MM.1S (cell line): Measurements from ENCODE around the gene CAB39L.

Source experiments
- DNase-seq: peaks from one replicate; pipeline ENCODE4 v3.0.0-alpha.2; 2015
- H2AFZ ChIP-seq: fragments of 300-600 bp; sonication (generic); 2 replicates; pipeline ENCODE4 v1.6.0; 2016; ENCODE audit warnings: antibody characterized with exemption, low read length
- H3F3A ChIP-seq: fragments of 300-600 bp; sonication (generic); 2 replicates; pipeline ENCODE4 v1.6.1; 2016; ENCODE audit warnings: mild to moderate bottlenecking, antibody characterized with exemption, low read length, moderate library complexity, mixed read lengths; ENCODE audit not compliant: insufficient read depth
- H3K27ac ChIP-seq: fragments of 300-600 bp; sonication (generic); 2 replicates; pipeline ENCODE4 v1.5.1; 2016; ENCODE audit warnings: mild to moderate bottlenecking, low read length
- H3K27me3 ChIP-seq: fragments of 300-600 bp; sonication (generic); replicated peaks from 2 replicates; pipeline ENCODE4 v1.6.0; 2016; ENCODE audit warnings: low read length; ENCODE audit not compliant: insufficient read depth
- H3K36me3 ChIP-seq: fragments of 300-600 bp; sonication (generic); replicated peaks from 2 replicates; pipeline ENCODE4 v1.6.1; 2016; ENCODE audit warnings: mild to moderate bottlenecking, low read length, mixed read lengths; ENCODE audit not compliant: insufficient read depth
- H3K4me1 ChIP-seq: fragments of 300-600 bp; sonication (generic); 2 replicates; pipeline ENCODE4 v1.6.1; 2016; ENCODE audit warnings: low read length, mixed read lengths
- H3K4me2 ChIP-seq: fragments of 300-600 bp; sonication (generic); 2 replicates; pipeline ENCODE4 v1.6.0; 2016; ENCODE audit warnings: low read depth, low read length
- H3K4me3 ChIP-seq: fragments of 300-600 bp; sonication (generic); 2 replicates; pipeline ENCODE4 v1.5.1; 2016; ENCODE audit warnings: low read length, mixed read lengths
- H3K79me2 ChIP-seq: fragments of 300-600 bp; sonication (generic); 2 replicates; pipeline ENCODE4 v1.6.1; 2016; ENCODE audit warnings: mixed run types, low read length, mixed read lengths
- H3K9ac ChIP-seq: fragments of 300-600 bp; sonication (generic); 2 replicates; pipeline ENCODE4 v1.6.1; 2016; ENCODE audit warnings: low read length, mixed read lengths
- H3K9me2 ChIP-seq: fragments of 300-600 bp; sonication (generic); replicated peaks from 2 replicates; pipeline ENCODE4 v1.6.1; 2016; ENCODE audit warnings: mild to moderate bottlenecking, low read length, mixed read lengths; ENCODE audit not compliant: insufficient read depth
- H3K9me3 ChIP-seq: fragments of 300-600 bp; sonication (generic); replicated peaks from 2 replicates; pipeline ENCODE4 v1.6.1; 2016; ENCODE audit warnings: mild to moderate bottlenecking, low read length, mixed read lengths; ENCODE audit not compliant: insufficient read depth
- H4K20me1 ChIP-seq: fragments of 300-600 bp; sonication (generic); 2 replicates; pipeline ENCODE4 v1.6.1; 2016; ENCODE audit warnings: mild to moderate bottlenecking, low read length, moderate library complexity, mixed read lengths; ENCODE audit not compliant: insufficient read depth
- EZH2 ChIP-seq: fragments of 300-600 bp; sonication (generic); optimal IDR thresholded peaks from 2 replicates; pipeline ENCODE3; 2017; ENCODE audit warnings: low read depth, mild to moderate bottlenecking, antibody characterized with exemption, low read length, mixed read lengths
- EZH2phosphoT487 ChIP-seq: fragments of 300-600 bp; sonication (generic); IDR thresholded peaks from 2 replicates; pipeline ENCODE4 v1.6.1; 2018; ENCODE audit warnings: antibody characterized with exemption, low read length
- TF ChIP-seq, protein P1 (sequence below): fragments of 300-600 bp; sonication (generic); IDR thresholded peaks from 2 replicates; pipeline ENCODE4 v1.5.1; 2016; ENCODE audit warnings: antibody characterized with exemption, low read length, mixed read lengths

CAB39L gene

GRCh38 chr13:49300739-49301589 is 142.9 kb downstream of the CAB39L start:
- no peak overlapping the region for H3K27ac ChIP-seq
- no peaks in the 10 kb centered on the region for H4K20me1 ChIP-seq
- H3K9me2 ChIP-seq: no peaks in the 10 kb centered on the region
- peak overlapping the region; percentile 21; the same call in 1 of the 2 replicates for H3K9ac ChIP-seq
- no peaks in the 10 kb centered on the region for H3K4me1 ChIP-seq
- peak overlapping the region; percentile 70 for H2AFZ ChIP-seq
- H3K27me3 ChIP-seq: no peaks in the 10 kb centered on the region
- peak overlapping the region; percentile 43; the same call in 1 of the 2 replicates for H3K4me3 ChIP-seq
- TF ChIP-seq EZH2 (no peak), EZH2phosphoT487 (no peak)
- TF ChIP-seq, protein P1, sequence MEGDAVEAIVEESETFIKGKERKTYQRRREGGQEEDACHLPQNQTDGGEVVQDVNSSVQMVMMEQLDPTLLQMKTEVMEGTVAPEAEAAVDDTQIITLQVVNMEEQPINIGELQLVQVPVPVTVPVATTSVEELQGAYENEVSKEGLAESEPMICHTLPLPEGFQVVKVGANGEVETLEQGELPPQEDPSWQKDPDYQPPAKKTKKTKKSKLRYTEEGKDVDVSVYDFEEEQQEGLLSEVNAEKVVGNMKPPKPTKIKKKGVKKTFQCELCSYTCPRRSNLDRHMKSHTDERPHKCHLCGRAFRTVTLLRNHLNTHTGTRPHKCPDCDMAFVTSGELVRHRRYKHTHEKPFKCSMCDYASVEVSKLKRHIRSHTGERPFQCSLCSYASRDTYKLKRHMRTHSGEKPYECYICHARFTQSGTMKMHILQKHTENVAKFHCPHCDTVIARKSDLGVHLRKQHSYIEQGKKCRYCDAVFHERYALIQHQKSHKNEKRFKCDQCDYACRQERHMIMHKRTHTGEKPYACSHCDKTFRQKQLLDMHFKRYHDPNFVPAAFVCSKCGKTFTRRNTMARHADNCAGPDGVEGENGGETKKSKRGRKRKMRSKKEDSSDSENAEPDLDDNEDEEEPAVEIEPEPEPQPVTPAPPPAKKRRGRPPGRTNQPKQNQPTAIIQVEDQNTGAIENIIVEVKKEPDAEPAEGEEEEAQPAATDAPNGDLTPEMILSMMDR: peak; percentile 67
- H3F3A ChIP-seq: no peaks in the 10 kb centered on the region
- peak; percentile 66 for DNase-seq
- no peaks in the 10 kb centered on the region for H3K79me2 ChIP-seq
- no peaks in the 10 kb centered on the region for H3K36me3 ChIP-seq
- peak overlapping the region; percentile 52; the same call in 1 of the 2 replicates for H3K4me2 ChIP-seq
- H3K9me3 ChIP-seq: no peaks in the 10 kb centered on the region

GRCh38 chr13:49300276-49300675 is 143.6 kb downstream of the CAB39L start:
- no peaks in the 10 kb centered on the region for H3F3A ChIP-seq
- no peak overlapping the region for H3K4me2 ChIP-seq
- no peaks in the 10 kb centered on the region for H3K9me3 ChIP-seq
- H4K20me1 ChIP-seq: no peaks in the 10 kb centered on the region
- DNase-seq: no peak
- no peak overlapping the region for H3K4me3 ChIP-seq
- H3K79me2 ChIP-seq: no peaks in the 10 kb centered on the region
- H2AFZ ChIP-seq: no peak overlapping the region
- H3K4me1 ChIP-seq: no peaks in the 10 kb centered on the region
- no peaks in the 10 kb centered on the region for H3K36me3 ChIP-seq
- H3K27ac ChIP-seq: no peak overlapping the region
- TF ChIP-seq, protein P1: no peak
- TF ChIP-seq EZH2phosphoT487 (no peak), EZH2 (no peak)
- H3K9me2 ChIP-seq: no peaks in the 10 kb centered on the region
- H3K9ac ChIP-seq: no peak overlapping the region
- no peaks in the 10 kb centered on the region for H3K27me3 ChIP-seq

- no peaks in the 10 kb centered on the region for H3K9me3 ChIP-seq
- no peaks in the 10 kb centered on the region for H3K79me2 ChIP-seq
- H3K9ac ChIP-seq: no peak overlapping the region
- no peaks in the 10 kb centered on the region for H3K36me3 ChIP-seq
- H4K20me1 ChIP-seq: no peaks in the 10 kb centered on the region
- H3K9me2 ChIP-seq: no peaks in the 10 kb centered on the region
- H3K4me1 ChIP-seq: no peaks in the 10 kb centered on the region
- no peak for DNase-seq
- no peak overlapping the region for H3K27ac ChIP-seq
- H3F3A ChIP-seq: no peaks in the 10 kb centered on the region
- H2AFZ ChIP-seq: no peak overlapping the region
- no peak overlapping the region for H3K4me3 ChIP-seq
- no peak for TF ChIP-seq EZH2phosphoT487
- TF ChIP-seq, protein P1: no peak
- TF ChIP-seq EZH2: no peak
- no peak overlapping the region for H3K4me2 ChIP-seq
- H3K27me3 ChIP-seq: no peaks in the 10 kb centered on the region
Observed at GRCh38 chr13:49298903-49299605, 144.8 kb downstream of the CAB39L start.
